Measurements from ENCODE around the gene SLC44A1.

SLC44A1 gene

DNA sequence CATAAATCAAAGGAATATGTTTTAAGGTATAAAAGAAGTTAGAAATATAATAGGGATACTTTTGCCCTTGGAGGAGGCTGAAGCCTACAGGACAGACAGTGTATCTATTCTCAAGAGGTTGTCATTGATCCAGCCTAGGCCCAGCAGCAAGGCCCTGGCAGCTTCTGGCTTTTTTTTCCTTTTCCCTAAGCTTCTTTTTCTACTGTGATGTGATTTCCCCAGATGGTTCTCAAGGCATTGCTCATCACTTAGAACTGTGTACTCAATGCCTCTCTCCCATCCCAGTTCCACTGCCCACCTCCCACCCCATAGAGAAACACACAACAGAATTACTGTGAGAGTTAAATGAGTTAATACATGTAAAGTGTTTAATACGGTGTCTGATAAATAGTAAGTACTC lies 88.6 kb downstream of the SLC44A1 start:
- no peak for DNase-seq (ENCODE audit: low read depth in 2 of 2)

DNA sequence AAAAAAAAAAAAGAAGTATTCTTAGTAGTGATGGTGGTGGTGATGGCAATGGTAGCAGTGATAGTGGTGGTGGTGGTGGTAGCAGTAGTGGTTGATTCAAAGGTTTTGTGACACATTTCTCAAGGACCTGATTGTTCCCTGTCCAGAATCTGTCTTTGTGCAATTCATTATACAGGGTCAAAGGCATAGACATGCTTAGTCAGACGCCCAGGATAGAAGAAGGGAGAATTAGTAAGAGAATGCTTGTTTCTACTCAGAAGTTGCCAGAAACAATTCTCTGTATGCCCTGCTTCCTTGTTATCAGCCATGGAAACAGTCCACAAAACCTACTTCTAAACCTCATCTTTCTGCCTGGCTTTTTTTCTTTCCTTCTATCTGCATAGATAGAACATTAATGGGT lies 89.4 kb downstream of the SLC44A1 start:
- no peak for DNase-seq (ENCODE audit: low read depth in 2 of 2)

DNA sequence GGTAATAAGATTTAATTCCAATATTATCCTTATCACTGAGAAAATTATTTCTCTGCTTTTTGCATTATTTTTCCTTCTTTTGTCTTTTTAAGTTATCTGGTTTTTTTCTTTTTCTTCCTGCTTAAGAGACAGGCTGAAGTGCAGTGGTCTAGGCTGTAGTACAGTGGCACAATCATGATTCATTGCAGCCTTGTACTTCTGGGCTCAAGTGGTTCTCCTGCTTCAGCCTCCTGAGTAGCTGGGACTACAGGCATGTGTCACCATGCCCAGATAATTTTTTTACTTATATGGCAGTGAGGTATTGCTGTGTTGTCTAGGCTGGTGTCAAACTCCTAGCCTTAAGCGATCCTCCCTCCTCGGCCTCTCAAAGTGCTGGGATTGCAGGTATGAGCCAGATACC lies 93.9 kb downstream of the SLC44A1 start:
- no peak for DNase-seq (ENCODE audit: low read depth in 2 of 2)

DNA sequence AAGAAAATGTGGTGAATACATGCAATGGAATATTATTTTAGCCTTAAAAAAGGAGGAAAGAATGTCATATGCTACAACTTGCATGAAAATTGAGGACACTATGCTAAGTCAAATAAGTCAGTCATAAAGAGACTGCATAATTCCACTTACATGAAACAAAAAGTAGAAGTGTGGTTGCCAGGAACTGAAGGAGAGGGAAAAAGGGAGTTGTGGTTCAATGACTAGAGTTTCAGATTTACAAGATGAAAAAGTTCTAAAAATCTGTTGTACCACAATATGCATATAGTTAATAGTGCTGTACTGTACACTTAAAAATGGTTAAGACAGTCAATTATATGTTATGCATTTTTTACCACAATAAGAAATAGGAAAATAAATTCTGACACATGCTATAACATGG lies 95.4 kb downstream of the SLC44A1 start:
- no peak for DNase-seq (ENCODE audit: low read depth in 2 of 2)

DNA sequence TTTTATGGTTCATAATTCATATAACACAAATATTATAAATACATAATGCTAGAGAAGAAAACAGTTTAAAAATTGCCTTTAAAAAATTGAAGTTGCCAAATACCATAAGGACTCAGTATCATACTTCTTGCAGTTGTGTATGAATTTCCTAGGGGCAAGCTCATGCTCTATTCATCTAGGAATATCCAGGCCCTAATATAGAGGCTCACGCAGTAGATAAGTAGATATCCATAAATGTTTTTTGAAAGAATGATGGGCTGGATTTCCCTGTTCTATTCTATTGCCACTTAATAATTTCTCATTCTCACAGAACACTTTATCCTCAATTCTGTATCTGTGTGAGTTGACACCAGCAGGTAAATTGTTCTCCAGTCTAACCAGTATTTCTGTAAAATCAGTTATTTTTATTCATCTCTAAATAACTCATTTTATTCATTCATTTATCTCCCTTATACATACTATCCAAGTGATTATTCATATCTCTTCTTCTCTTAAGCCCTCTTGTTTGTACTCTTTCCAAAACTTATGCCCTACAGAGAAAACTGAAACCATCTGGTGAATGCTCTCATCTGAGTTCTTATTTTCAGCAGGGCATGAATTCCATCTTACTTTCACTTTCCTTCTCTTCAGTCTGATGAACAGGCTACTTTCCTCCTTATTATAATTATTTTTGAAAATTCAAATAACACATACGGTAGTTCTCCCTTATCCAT lies 97.1 kb downstream of the SLC44A1 start:
- no peak for DNase-seq (ENCODE audit: low read depth in 2 of 2)

DNA sequence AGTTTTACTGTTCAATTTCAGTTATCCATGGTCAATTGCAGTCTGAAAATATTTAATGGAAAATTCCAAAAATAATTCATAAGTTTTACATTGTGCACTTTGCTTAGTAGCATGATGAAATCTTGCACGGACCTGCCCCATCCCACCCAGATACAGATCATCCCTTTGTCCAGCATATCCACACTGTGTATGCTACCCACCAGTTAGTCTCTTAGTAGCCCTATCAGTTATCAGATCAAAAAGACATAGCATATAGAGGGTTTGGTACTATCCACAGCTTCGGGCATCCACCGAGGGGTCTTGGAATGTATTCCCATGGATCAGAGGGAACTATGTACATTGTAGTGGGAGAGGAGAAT lies 97.7 kb downstream of the SLC44A1 start:
- DNase-seq (ENCODE audit: low read depth in 2 of 2): no peak

DNA sequence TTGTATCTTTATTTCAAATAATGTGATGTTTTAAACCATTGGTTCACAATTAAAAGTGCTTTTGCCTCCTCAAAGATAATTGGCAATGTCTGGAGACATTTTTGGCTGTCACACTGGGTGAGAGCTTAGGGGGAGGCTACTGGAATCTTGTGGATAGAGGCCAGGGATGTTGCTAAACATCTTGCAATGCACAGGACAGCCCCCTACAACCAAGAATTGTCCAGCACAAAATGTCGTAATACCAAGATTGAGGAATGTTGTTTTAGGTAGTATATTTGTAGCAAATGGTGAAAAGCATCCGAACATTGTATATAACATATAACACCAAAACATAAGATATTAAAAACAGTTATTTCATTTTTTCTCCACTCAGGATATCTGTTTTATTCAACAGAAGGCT lies 99.8 kb downstream of the SLC44A1 start:
- DNase-seq (ENCODE audit: low read depth in 2 of 2): no peak

DNA sequence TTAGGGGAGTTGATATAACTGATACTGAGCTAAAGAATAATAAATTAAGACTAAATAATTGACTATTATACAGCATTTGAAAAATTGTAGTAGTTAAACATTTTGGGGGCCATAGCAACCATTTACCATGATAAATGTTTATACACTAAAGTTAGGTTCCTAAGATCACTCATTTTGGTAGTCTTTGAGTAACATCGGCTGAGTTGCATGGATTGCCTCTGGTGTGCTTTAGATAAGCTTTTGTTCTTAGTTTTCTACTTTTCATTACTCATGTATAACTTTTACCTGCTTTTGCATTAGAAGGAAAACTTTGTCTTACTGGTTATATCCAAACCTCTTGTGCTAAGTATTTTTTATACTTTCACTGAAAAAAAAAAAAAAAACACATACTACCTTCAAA lies 101.2 kb downstream of the SLC44A1 start:
- no peak for DNase-seq (ENCODE audit: low read depth in 2 of 2)

DNA sequence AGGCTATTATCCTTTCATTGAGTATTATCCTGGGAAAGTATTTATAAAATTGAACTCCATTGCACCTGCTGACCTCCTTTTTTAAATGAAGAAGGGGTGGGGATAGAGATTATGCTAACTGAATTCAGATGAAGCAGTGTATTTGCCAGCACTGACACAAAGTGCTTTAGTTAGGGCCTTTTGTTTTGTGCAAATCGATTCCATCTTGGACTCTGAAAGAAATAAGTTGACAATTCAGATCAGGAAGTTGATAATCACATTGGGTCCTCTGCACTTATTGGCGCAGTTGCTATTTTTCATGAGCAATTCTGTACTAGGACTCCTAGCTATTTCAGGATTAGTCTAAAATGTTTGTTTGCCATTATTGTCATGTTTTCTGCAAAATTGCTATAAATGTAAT lies 101.8 kb downstream of the SLC44A1 start:
- DNase-seq (ENCODE audit: low read depth in 2 of 2): no peak

DNA sequence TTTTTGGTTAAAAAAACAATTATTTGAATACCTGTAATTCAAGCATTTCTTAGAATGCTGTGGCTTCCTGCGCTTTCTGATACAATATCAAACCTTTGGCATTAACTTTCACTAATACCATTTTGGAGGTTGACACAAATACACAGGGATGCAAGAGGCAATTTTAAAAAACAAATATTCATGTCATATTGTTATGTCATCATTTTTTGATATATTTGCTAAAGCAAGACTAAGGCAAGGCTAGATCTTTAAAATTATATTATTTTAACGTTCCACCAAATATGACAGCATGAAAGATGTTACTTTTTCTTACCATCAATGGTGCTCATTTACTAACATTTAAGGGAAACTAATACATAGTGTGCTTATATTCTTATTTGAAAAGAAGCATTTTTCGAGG lies 110.0 kb downstream of the SLC44A1 start:
- DNase-seq (ENCODE audit: low read depth in 2 of 2): no peak

DNA sequence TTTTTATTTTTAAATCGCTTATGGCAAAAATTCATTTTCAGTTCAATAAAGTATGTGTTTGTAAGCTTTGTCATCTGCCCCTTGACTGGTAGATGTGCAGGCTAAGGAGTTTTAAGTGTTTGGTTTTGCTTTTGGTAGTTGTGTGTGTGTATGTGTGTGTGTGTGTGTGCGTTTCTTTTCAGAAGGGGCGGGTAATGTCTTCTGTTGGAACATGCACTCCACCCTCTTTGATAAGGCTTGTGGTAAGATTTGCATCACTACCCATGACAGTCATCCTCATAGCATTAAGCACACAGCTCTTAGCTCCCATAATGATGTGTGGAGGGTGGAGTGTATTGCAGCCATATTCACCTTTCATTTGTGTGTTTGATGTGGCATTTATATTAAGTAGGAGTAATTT lies 111.3 kb downstream of the SLC44A1 start:
- no peak for DNase-seq (ENCODE audit: low read depth in 2 of 2)

DNA sequence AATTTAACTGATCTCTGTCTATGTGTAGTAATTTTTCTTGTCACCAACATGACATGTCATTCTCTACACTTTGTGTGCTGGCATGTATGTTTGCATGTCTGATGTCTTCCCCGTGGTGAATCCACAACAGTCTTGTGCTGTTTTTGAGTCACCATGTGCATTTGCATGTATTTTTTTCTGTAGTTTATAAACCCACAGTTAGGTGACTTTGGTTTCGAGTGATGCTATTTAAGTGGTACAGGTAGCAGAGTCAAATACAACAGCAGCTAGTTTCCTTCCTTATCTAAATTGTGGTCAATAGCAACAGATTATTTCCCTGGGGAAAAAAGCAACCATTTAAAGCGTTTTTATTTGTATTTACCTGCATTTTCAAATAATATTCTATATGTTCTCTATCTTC lies 113.5 kb downstream of the SLC44A1 start:
- no peak for DNase-seq (ENCODE audit: low read depth in 2 of 2)

DNA sequence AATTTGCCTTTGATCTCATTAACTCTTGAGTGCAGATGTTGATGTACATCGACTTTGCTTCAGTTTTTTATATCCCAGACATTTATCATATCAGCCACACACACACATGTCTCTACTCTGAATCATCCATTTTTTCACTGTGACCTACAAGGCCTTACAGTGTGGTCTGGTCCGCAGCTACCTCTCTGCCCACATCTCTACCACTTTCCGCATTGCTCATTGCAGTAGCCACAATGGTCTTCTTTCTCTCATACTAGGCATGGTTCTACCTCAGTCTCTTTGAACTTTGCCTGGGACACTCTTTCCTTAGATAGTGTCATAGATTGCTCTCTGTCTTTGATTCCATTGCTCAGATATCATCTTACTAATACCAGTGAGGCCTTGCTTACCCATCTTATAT lies 115.4 kb downstream of the SLC44A1 start:
- peak in 1 of 2 donors; percentile 28 for DNase-seq (ENCODE audit: low read depth in 2 of 2)

DNA sequence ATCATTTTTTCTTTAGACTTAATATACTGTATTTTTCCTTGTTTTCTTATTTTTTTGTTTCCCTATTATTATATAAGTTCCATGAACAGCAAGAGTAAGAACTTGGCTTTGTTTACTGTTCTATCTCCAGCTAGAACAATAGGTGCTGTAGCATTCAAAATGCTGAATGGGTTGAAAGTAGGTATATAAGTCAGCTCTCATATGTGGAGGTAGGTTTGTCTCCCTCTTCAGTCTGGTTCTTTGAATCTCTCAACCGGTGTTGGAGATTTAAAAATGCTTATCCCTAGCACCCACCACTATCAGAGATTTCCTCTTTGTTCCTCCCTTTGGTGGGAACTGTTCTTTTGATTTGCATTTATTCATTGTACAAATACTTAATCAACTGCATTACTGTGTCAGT lies 115.9 kb downstream of the SLC44A1 start:
- no peak for DNase-seq (ENCODE audit: low read depth in 2 of 2)

DNA sequence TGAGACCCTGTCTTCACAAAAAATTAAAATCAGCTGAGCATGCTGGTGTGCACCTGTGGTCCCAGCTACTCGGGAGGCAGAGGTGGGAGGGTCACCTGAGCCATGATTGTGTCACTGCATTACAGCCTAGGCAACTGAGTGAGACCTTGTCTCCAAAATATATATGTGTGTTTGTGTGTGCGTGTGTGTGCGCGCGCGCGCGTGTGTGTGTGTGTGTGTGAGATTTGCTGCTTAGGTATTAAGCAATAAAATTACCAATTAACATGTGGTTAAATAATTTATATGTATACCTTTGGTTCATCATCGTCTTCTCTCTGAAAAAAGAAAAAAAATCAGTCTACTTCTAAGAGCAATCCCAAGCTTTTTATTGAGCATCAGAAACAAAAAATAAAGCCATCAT lies 117.4 kb downstream of the SLC44A1 start:
- no peak for DNase-seq (ENCODE audit: low read depth in 2 of 2)

DNA sequence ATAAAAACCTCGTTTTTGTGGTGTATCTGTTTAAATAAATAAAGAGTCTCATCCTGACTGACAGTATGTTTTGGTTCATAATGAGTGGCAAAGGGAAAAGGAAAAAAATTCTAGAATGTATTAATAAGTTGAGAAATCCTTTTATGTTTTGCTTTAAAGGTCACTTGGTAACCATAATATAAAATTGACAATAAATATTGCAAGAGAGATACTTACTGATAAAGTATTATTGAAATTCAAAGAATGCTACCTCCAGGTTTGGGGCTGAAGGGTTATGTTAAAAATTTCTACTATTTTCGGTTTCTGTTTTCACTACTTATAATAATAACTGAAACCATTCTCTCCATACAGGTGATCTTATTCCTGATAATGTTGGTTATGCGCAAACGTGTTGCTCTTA lies 118.0 kb downstream of the SLC44A1 start:
- DNase-seq (ENCODE audit: low read depth in 2 of 2): no peak

DNA sequence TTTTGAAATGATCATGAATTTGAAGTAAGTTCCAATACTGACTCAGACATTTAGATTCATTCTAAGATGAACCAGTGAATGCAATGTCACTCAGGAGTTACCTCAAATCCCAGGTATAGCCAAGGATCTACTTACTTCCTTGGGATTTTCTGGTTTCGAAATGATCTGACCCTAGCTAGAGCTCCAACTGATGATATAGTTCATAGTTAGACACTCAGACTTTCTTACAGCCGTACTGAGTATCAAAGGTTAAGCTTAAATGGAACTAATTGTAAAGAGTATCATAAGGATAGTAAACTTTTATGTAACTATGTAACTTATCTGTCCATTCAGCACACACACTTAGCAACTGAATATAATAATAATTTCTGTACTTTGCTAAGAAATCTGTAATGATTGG lies 119.4 kb downstream of the SLC44A1 start:
- no peak for DNase-seq (ENCODE audit: low read depth in 2 of 2)

DNA sequence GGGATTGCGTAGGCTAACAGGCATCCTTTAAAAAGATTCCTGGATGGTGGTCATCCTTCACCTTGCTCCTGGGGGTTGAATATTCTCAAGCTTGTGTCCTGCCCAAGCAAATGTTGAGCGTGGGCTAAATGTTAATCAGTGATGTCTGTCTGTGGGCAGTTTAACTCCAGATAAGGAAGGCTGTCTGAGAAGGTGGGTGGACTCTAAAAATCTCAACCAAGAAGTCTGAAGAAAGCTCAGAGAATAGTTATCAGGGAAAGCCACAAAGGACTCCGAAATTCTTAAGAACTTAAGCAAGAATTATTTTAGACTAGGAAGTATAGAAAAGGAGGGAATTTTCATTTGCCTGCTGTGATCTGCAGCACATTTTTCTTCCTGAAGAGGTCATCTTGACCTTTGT lies 125.5 kb downstream of the SLC44A1 start:
- no peak for DNase-seq (ENCODE audit: low read depth in 2 of 2)

DNA sequence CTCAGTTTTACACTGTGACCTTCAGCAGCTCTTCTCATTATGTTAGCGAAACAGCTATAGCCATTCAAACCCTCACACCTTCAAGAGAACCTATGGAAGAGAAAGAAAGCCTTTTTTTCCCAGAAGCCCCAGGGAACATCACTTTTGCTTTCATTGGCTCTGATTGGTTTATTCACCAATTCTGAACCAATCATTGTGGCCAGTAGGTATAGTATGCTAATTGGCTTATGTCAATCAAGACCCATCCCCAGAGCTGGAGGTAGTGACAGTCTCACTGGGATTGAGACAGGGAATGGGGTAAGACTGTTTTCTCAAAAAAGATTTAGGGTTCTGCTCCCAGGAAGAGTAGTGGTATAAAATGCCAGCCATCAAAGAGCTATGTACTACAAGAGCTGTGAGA lies 129.3 kb downstream of the SLC44A1 start:
- no peak for DNase-seq (ENCODE audit: low read depth in 2 of 2)

DNA sequence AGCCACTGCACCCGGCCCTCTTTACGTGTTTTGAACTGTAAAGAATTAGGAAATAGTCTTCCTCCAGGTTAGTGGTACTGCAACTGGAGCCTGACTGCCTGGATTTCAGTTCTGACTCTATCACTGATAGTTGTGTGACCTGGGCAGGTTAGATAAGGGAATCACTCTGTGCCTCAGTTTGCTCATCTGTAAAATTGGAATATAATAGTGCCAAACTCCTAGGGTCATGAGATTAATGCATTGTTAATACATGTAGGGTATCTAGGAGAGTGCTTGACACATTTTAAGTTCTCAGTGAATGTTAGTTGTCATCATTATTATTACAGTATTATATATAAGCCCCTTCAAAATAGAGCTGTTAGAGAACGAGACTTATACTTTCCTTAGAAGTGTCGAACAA lies 130.9 kb downstream of the SLC44A1 start:
- no peak for DNase-seq (ENCODE audit: low read depth in 2 of 2)

DNA sequence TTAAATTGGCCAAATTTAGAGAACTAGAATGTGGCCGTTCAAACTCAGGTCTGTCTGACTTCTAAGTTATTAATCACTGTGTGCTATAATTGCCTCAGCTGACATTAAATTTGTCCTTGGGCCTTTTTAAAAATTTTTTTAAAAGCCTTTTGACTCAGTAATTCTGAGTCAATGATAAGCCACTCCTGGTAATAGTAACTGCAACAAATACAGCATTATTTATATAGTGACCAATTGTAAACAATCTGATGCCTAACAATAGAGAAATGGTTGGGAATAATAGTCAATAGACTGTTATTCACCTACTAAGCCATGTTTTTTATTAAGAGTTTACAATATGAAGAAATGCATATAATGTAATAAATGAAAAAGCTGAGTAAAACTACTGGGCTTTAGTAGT lies 132.4 kb downstream of the SLC44A1 start:
- DNase-seq (ENCODE audit: low read depth in 2 of 2): no peak

DNA sequence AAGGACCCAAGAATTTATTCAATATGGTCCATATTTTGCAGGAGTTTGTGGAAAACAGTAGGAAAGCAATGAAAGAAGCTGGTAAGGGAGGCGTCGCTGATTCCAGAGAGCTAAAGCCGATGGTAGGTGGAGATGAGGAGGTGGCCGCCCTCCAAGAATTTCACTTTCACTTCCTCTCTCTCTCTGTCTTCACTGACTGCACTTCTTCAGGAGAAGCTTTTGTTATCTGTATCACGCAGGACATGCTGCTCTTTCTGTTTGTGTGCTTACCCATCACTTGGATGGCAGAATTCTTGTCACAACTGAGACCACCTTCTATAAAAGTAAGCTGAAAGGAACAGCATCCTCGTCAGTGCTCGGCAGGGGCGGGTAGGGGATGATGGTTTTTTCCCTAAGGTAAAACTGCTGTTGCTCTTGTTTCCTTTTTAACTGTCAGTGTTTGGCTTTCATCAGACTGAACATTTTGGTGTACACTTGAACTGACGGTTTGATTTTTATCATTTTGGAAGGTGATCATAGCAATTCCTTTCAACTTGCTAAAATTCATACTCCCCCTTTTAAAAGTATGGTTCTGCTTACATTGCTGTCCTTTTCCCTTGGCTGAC lies 141.0 kb downstream of the SLC44A1 start:
- no peak for DNase-seq (ENCODE audit: low read depth in 2 of 2)

DNA sequence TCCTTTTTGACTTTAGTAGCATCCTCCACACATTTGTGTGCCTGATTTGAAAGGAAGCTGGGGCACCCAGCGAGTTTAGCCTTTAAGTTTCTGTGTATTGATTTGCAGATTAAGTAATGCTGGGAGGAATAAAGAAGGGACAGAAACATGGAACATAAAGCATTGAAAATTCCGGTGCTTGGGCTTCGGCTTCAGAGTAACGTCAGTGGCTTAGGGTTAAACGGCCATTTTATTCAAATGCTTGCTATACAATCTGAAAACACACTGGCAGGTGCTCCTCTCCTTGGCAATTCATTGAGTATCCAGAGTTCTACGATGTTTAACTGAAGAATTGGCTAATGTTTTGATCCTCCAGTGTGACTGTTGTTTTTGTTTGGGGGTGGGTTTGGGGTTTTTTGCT lies 145.3 kb downstream of the SLC44A1 start:
- DNase-seq (ENCODE audit: low read depth in 2 of 2): no peak

DNA sequence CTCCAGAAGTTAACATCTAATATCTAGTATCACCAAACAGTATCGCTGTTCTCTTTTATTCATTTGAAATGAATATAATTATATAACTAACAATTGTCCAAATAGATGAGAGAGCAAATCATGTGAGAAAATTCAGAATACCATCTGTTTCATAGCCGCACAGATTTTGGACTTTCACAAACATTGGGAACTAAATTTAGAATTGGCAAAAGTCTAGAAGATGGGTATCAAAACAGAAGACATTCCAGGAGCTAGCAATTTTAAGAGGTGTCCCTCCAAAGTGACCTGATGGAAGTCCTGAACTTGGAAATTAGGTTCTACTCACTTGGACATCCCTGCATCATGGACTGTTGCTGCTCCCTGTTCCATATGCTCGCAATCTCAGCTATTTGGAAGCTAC lies 146.4 kb downstream of the SLC44A1 start:
- no peak for DNase-seq (ENCODE audit: low read depth in 2 of 2)
